Neutrophil (primary cell): Measurements from ENCODE around the gene RMC1.
"Not testable (repeated sequence)": the region's sequence is repeated elsewhere in the genome, so short reads cannot be mapped to it uniquely, and the experiment has no call there.

Source experiments
- H3K27ac ChIP-seq: fragments of 200-600 bp; sonication (generic); 2 replicates; pipeline ENCODE4 v1.5.1; 2016; ENCODE audit warnings: mild to moderate bottlenecking, moderate library complexity
- H3K27me3 ChIP-seq: fragments of 200-600 bp; sonication (generic); 2 replicates; pipeline ENCODE4 v1.6.0; 2016; ENCODE audit warnings: mild to moderate bottlenecking
- H3K36me3 ChIP-seq: fragments of 200-600 bp; sonication (generic); 2 replicates; pipeline ENCODE4 v1.5.1; 2017
- H3K4me1 ChIP-seq, 2 experiments: fragments of 200-600 bp in 1 of 2; sonication (generic) in 1 of 2; 1 replicate in 1 of 2; 2 replicates in 1 of 2; pipeline versions ENCODE4 v1.5.1 to v1.6.1; 2013 to 2016; ENCODE audit warnings: low read depth in 1 of 2, low read length in 1 of 2, mild to moderate bottlenecking in 1 of 2, moderate library complexity in 1 of 2; ENCODE audit not compliant: control insufficient read depth in 1 of 2, insufficient read depth in 1 of 2
- H3K4me3 ChIP-seq, 2 experiments: fragments of 200-600 bp in 1 of 2; sonication (generic) in 1 of 2; 1 replicate in 1 of 2; 2 replicates in 1 of 2; pipeline ENCODE4 v1.5.1; 2013 to 2016; ENCODE audit warnings: low read depth in 1 of 2, low read length in 1 of 2, mild to moderate bottlenecking in 1 of 2, moderate library complexity in 1 of 2
- H3K9me3 ChIP-seq: fragments of 200-600 bp; sonication (generic); 2 replicates; pipeline ENCODE4 v1.5.1; 2016
- CTCF ChIP-seq: fragments of 200-600 bp; sonication (generic); IDR thresholded peaks from 2 replicates; pipeline ENCODE4 v1.5.1; 2016; ENCODE audit warnings: antibody characterized with exemption

RMC1 gene

GRCh38 chr18:23552505-23552904 is 49.2 kb downstream of the RMC1 start:
- Histone ChIP-seq H3K27me3 (no peaks in the 10 kb centered on the region), H3K36me3 (peaks cover 88% of the 10 kb centered on the region), H3K9me3 (no peaks in the 10 kb centered on the region), H3K27ac (no peak overlapping the region), H3K4me3 (no peak overlapping the region), H3K4me1 (no peaks in the 10 kb centered on the region)
- no peak for TF ChIP-seq CTCF

GRCh38 chr18:23553887-23554286 is 50.6 kb downstream of the RMC1 start:
- no peaks in the 10 kb centered on the region for H3K4me1 ChIP-seq
- H3K4me3 ChIP-seq: no peak overlapping the region
- TF ChIP-seq CTCF: no peak
- H3K36me3 ChIP-seq: peaks cover 93% of the 10 kb centered on the region
- H3K27me3 ChIP-seq: no peaks in the 10 kb centered on the region
- no peaks in the 10 kb centered on the region for H3K9me3 ChIP-seq
- no peak overlapping the region for H3K27ac ChIP-seq

DNA sequence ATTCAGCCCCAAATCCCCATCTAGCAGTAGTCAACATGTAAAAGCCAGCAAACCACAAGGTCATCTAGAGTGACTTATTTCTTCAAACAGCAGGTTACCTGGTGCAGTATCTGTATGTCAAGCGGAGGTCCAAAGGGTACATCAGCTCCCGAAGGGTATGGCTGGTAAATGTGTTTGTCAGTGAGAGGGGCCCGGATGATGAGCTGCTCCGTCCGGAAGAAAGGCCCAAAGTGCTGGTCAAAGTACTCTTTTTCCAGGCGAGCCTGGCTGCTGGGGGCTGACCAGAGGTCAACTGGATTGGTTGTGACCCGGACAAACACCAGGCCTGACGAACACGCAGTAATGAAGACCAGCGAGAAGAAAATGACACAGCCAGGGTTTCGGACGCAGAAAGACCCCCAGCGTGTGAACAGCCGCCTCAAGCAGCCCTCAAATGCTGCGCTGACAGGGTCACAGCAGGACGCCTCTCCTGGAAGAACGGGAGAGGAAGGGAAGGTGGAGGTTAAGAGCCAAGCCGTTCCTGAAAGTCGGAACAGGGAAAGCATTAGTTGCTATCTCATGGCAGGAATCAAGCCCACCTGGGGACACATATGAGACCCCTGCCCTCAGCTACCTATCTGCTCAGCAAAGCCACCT is 53.0 kb downstream of the RMC1 start:
- TF ChIP-seq CTCF: no peak
- Histone ChIP-seq H3K4me1 (no peaks in the 10 kb centered on the region), H3K27ac (no peak overlapping the region), H3K9me3 (no peaks in the 10 kb centered on the region), H3K27me3 (no peaks in the 10 kb centered on the region), H3K4me3 (no peak overlapping the region), H3K36me3 (peaks cover 97% of the 10 kb centered on the region)

- H3K4me3 ChIP-seq, H3K4me1 ChIP-seq, H3K9me3 ChIP-seq, H3K27me3 ChIP-seq, H3K27ac ChIP-seq: not testable (repeated sequence)
- H3K36me3 ChIP-seq: peaks cover 88% of the 10 kb centered on the region
Observed at GRCh38 chr18:23557511-23557910, 54.2 kb downstream of the RMC1 start.

- no peak overlapping the region for H3K27ac ChIP-seq
- peaks cover 72% of the 10 kb centered on the region for H3K36me3 ChIP-seq
- H3K4me3 ChIP-seq: no peak overlapping the region
- no peak for TF ChIP-seq CTCF
- no peaks in the 10 kb centered on the region for H3K27me3 ChIP-seq
- H3K4me1 ChIP-seq: no peaks in the 10 kb centered on the region
- H3K9me3 ChIP-seq: no peaks in the 10 kb centered on the region
Observed at GRCh38 chr18:23560186-23560585, 56.9 kb downstream of the RMC1 start.

GRCh38 chr18:23563377-23564043 is 60.2 kb downstream of the RMC1 start:
- Histone ChIP-seq H3K4me3 (no peak overlapping the region), H3K27ac (no peak overlapping the region), H3K36me3 (peaks cover 64% of the 10 kb centered on the region)

More at GRCh38 chr18:23563377-23564043, 60.2 kb downstream of the RMC1 start:
- no peaks in the 10 kb centered on the region for H3K9me3 ChIP-seq
- TF ChIP-seq CTCF: no peak
- no peaks in the 10 kb centered on the region for H3K4me1 ChIP-seq
- no peaks in the 10 kb centered on the region for H3K27me3 ChIP-seq
